ENCODE data around the gene MAD1L1.

Gene MAD1L1

GRCh38 chr7:2120251-2120660 lies 112.5 kb downstream of the MAD1L1 start:
- no peak for TF ChIP-seq EZH2 (IDR thresholded peaks at IDR 0.05; ENCODE audit: borderline replicate concordance, low read depth, low read length, severe bottlenecking)
- TF ChIP-seq, protein P1, sequence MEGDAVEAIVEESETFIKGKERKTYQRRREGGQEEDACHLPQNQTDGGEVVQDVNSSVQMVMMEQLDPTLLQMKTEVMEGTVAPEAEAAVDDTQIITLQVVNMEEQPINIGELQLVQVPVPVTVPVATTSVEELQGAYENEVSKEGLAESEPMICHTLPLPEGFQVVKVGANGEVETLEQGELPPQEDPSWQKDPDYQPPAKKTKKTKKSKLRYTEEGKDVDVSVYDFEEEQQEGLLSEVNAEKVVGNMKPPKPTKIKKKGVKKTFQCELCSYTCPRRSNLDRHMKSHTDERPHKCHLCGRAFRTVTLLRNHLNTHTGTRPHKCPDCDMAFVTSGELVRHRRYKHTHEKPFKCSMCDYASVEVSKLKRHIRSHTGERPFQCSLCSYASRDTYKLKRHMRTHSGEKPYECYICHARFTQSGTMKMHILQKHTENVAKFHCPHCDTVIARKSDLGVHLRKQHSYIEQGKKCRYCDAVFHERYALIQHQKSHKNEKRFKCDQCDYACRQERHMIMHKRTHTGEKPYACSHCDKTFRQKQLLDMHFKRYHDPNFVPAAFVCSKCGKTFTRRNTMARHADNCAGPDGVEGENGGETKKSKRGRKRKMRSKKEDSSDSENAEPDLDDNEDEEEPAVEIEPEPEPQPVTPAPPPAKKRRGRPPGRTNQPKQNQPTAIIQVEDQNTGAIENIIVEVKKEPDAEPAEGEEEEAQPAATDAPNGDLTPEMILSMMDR (IDR thresholded peaks at IDR 0.05; ENCODE audit: borderline replicate concordance, extremely low read depth, low read length, poor library complexity, severe bottlenecking): no peak
- Histone ChIP-seq H3K79me2 (ENCODE audit: insufficient read depth, low read length) (0 out of 2 replicates have a peak, but pooled peaks cover 3% of the 10 kb centered on the region), H3K4me1 (ENCODE audit: insufficient read depth, low read length) (no peaks in the 10 kb centered on the region), H3K4me2 (ENCODE audit: insufficient read depth, low read length) (no peak overlapping the region), H2AFZ (ENCODE audit: low read depth, low read length) (no peak overlapping the region), H3K9me3 (ENCODE audit: insufficient read depth, low read length, severe bottlenecking) (no peaks in the 10 kb centered on the region), H3K36me3 (ENCODE audit: insufficient read depth, low read length) (peaks cover 45% of the 10 kb centered on the region), H4K20me1 (ENCODE audit: insufficient read depth, low read length) (peaks cover 19% of the 10 kb centered on the region), H3K27ac (ENCODE audit: low read length) (0 out of 2 replicates have a peak overlapping the region, but pooled peaks have one; percentile 37), H3K9ac (ENCODE audit: low read depth, low read length) (no peak overlapping the region), H3K27me3 (ENCODE audit: insufficient read depth, low read length, poor library complexity) (no peaks in the 10 kb centered on the region), H3K4me3 (ENCODE audit: low read depth in 1 of 2, low read length in 2 of 2) (no peak overlapping the region)
- peak; percentile 47; the same call in 1 of the 3 replicates for ATAC-seq (ENCODE audit: insufficient read depth, low read depth)
- DNase-seq: peak; percentile 23

GRCh38 chr7:2118630-2119190 lies 114.0 kb downstream of the MAD1L1 start:
- Histone ChIP-seq H3K9ac (ENCODE audit: low read depth, low read length) (no peak overlapping the region), H3K4me1 (ENCODE audit: insufficient read depth, low read length) (no peaks in the 10 kb centered on the region), H3K79me2 (ENCODE audit: insufficient read depth, low read length) (0 out of 2 replicates have a peak, but pooled peaks cover 3% of the 10 kb centered on the region), H3K9me3 (ENCODE audit: insufficient read depth, low read length, severe bottlenecking) (no peaks in the 10 kb centered on the region), H3K27me3 (ENCODE audit: insufficient read depth, low read length, poor library complexity) (no peaks in the 10 kb centered on the region), H2AFZ (ENCODE audit: low read depth, low read length) (no peak overlapping the region), H3K4me3 (ENCODE audit: low read depth in 1 of 2, low read length in 2 of 2) (no peak overlapping the region), H3K27ac (ENCODE audit: low read length) (0 out of 2 replicates have a peak overlapping the region, but pooled peaks have one; percentile 16), H3K36me3 (ENCODE audit: insufficient read depth, low read length) (peaks cover 48% of the 10 kb centered on the region), H4K20me1 (ENCODE audit: insufficient read depth, low read length) (peaks cover 19% of the 10 kb centered on the region), H3K4me2 (ENCODE audit: insufficient read depth, low read length) (no peak overlapping the region)
- TF ChIP-seq, protein P1 (IDR thresholded peaks at IDR 0.05; ENCODE audit: borderline replicate concordance, extremely low read depth, low read length, poor library complexity, severe bottlenecking): no peak
- TF ChIP-seq EZH2 (IDR thresholded peaks at IDR 0.05; ENCODE audit: borderline replicate concordance, low read depth, low read length, severe bottlenecking): no peak
- no peak for DNase-seq
- no peak for ATAC-seq (ENCODE audit: insufficient read depth, low read depth)

- ATAC-seq (ENCODE audit: insufficient read depth, low read depth): no peak
- no peaks in the 10 kb centered on the region for H3K9me3 ChIP-seq (ENCODE audit: insufficient read depth, low read length, severe bottlenecking)
- H3K4me1 ChIP-seq (ENCODE audit: insufficient read depth, low read length): no peaks in the 10 kb centered on the region
- no peak overlapping the region for H3K4me2 ChIP-seq (ENCODE audit: insufficient read depth, low read length)
- H3K9ac ChIP-seq (ENCODE audit: low read depth, low read length): no peak overlapping the region
- DNase-seq: no peak
- H3K79me2 ChIP-seq (ENCODE audit: insufficient read depth, low read length): 0 out of 2 replicates have a peak, but pooled peaks cover 3% of the 10 kb centered on the region
- H3K27me3 ChIP-seq (ENCODE audit: insufficient read depth, low read length, poor library complexity): no peaks in the 10 kb centered on the region
- H2AFZ ChIP-seq (ENCODE audit: low read depth, low read length): no peak overlapping the region
- no peak overlapping the region for H3K4me3 ChIP-seq (ENCODE audit: low read depth in 1 of 2, low read length in 2 of 2)
- peaks cover 19% of the 10 kb centered on the region for H4K20me1 ChIP-seq (ENCODE audit: insufficient read depth, low read length)
- H3K36me3 ChIP-seq (ENCODE audit: insufficient read depth, low read length): peaks cover 45% of the 10 kb centered on the region
- TF ChIP-seq EZH2 (IDR thresholded peaks at IDR 0.05; ENCODE audit: borderline replicate concordance, low read depth, low read length, severe bottlenecking): no peak
- TF ChIP-seq, protein P1 (IDR thresholded peaks at IDR 0.05; ENCODE audit: borderline replicate concordance, extremely low read depth, low read length, poor library complexity, severe bottlenecking): no peak
- no peak overlapping the region for H3K27ac ChIP-seq (ENCODE audit: low read length)
These were observed 114.7 kb downstream of the MAD1L1 start for GRCh38 chr7:2118056-2118455.

All from DND-41 (cell line).